PC-9 (cell line): Measurements from ENCODE around the gene DIS3L.

Experiments used
- EZH2 ChIP-seq: fragments of 200-600 bp; sonication (generic); IDR thresholded peaks from 2 replicates; pipeline ENCODE4 v1.8.0; 2017; ENCODE audit warnings: antibody characterized with exemption, low read depth
- TF ChIP-seq, protein P1 (sequence below): fragments of 200-600 bp; sonication (generic); conservative IDR thresholded peaks from 2 replicates; pipeline ENCODE4 v1.6.1; 2017; ENCODE audit warnings: mixed run types, antibody characterized with exemption, mild to moderate bottlenecking, moderate library complexity

DNA sequence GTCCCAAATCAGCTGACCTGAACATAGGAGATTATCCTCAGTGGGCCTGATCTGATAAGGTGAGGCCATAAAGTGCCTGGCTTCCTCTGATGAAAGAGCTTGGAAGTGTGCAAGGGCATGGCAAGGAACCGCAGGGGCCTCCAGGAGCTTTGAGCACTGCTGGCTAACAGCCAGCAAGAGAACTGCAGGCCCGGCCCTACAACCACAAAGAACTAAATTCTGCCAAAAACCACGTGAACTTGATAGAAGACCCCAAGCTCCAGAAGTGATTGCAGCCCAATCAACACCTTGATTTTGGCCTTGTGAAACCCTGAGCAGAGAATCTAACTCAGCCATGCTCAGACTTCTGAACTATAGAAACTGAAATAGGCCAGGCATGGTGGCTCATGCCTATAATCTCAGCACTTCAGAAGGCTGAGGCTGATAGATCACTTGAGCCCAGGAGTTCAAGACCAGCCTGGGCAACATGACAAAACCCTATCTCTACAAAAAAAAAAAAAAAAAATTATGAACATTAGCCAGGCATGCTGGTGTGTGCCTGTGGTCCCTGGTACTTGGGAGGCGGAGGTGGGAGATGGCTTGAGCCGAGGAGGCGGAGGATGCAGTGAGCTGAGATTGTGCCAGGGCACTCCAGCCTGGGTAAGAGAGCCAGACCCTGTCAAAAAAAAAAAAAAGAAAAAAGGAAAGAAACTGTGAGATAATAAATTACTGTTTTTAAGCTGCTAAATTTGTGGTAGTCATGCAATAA, 7.7 kb upstream of the DIS3L start:
- no peak for TF ChIP-seq EZH2
- TF ChIP-seq, protein P1, sequence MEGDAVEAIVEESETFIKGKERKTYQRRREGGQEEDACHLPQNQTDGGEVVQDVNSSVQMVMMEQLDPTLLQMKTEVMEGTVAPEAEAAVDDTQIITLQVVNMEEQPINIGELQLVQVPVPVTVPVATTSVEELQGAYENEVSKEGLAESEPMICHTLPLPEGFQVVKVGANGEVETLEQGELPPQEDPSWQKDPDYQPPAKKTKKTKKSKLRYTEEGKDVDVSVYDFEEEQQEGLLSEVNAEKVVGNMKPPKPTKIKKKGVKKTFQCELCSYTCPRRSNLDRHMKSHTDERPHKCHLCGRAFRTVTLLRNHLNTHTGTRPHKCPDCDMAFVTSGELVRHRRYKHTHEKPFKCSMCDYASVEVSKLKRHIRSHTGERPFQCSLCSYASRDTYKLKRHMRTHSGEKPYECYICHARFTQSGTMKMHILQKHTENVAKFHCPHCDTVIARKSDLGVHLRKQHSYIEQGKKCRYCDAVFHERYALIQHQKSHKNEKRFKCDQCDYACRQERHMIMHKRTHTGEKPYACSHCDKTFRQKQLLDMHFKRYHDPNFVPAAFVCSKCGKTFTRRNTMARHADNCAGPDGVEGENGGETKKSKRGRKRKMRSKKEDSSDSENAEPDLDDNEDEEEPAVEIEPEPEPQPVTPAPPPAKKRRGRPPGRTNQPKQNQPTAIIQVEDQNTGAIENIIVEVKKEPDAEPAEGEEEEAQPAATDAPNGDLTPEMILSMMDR, result no peak
